Measurements from ENCODE around the gene KIDINS220. TPM values are rescaled to one million over a fixed set of nuclear protein-coding genes. Genes with fewer than 3 reads are reported as not detected.

KIDINS220 gene
- total and polyA plus RNA-seq, 9 of the 15 experiments (the other 6 are each of a cell fraction or from before 2014, with no cell fraction given): 15.2 to 48.0 (median 34.4) TPM

DNA sequence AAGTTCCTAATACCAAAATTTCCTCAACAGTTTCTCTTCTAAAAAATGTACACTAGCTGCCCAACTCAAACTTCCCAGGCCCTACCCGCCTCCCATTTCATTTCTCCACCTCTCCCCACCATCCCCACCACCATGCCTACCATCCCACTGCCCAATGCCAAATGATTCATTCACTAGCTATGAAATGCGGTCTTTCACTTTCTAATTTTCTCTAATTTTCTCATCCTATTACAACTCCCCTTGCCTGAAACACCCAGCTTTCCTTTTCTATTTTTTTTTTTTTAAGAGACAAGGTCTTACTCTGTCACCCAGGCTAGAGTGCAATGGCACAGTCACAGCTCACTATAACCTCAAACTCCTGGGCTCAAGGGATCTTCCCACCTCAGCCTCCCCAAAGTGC is 38.4 kb downstream of the KIDINS220 start (continued):
- TF ChIP-seq NKRF (IDR thresholded peaks at IDR 0.05; ENCODE audit: borderline replicate concordance): no peak
- TF ChIP-seq MYNN (IDR thresholded peaks at IDR 0.05): no peak
- TF ChIP-seq MYNN (CRISPR knock-in tag; IDR thresholded peaks at IDR 0.05): no peak
- TF ChIP-seq, protein P1, sequence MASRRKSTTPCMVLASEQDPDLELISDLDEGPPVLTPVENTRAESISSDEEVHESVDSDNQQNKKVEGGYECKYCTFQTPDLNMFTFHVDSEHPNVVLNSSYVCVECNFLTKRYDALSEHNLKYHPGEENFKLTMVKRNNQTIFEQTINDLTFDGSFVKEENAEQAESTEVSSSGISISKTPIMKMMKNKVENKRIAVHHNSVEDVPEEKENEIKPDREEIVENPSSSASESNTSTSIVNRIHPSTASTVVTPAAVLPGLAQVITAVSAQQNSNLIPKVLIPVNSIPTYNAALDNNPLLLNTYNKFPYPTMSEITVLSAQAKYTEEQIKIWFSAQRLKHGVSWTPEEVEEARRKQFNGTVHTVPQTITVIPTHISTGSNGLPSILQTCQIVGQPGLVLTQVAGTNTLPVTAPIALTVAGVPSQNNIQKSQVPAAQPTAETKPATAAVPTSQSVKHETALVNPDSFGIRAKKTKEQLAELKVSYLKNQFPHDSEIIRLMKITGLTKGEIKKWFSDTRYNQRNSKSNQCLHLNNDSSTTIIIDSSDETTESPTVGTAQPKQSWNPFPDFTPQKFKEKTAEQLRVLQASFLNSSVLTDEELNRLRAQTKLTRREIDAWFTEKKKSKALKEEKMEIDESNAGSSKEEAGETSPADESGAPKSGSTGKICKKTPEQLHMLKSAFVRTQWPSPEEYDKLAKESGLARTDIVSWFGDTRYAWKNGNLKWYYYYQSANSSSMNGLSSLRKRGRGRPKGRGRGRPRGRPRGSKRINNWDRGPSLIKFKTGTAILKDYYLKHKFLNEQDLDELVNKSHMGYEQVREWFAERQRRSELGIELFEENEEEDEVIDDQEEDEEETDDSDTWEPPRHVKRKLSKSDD (conservative IDR thresholded peaks at IDR 0.05; ENCODE audit: low read length): no peak

- no peak for DNase-seq (ENCODE audit: extremely low read depth in 1 of 4, low spot score in 3 of 4)
- in situ Hi-C loops (cut with MboI) (no loop called here), intact Hi-C loops (cut with micrococcal nuclease) (no loop called here)
- no peak overlapping the region for H3K9ac ChIP-seq (ENCODE audit: insufficient read depth in 1 of 2, low read depth in 2 of 2, low read length in 2 of 2)
- no peaks in the 10 kb centered on the region for H3K9me1 ChIP-seq (ENCODE audit: control insufficient read depth, insufficient read depth, low read length)
- CTCF ChIA-PET (ENCODE audit: low intra/inter-chr PET ratio): no interaction called here
- no peak for FAIRE-seq
- H3K4me3 ChIP-seq: no peak overlapping the region
- no peak overlapping the region for H3K27ac ChIP-seq (ENCODE audit: extremely low read depth, low read depth, low read length)
- H3K27me3 ChIP-seq (ENCODE audit: control insufficient read depth in 2 of 2, insufficient read depth in 2 of 2, low read length in 2 of 2): no peaks in the 10 kb centered on the region
- H3K9me3 ChIP-seq (replicated peaks; ENCODE audit: control insufficient read depth, insufficient read depth, low read depth, low read length): no peaks in the 10 kb centered on the region
- H3K4me1 ChIP-seq (replicated peaks in 1 of 2; ENCODE audit: control insufficient read depth in 2 of 2, insufficient read depth in 2 of 2, low read length in 2 of 2): no peaks in the 10 kb centered on the region; a peak in 1 of 5 replicates
- POLR2A ChIA-PET: no interaction called here
- WGBS (ENCODE audit: insufficient coverage, low coverage, missing lambda C conversion rate): 56% methylated on average over 2 of the region's 2 CpGs
- H4K20me1 ChIP-seq (replicated peaks; ENCODE audit: control insufficient read depth, insufficient read depth, low read length): no peaks in the 10 kb centered on the region
- BruUV-seq (replicated peaks): no TSS peak
- peaks cover 88% of the 10 kb centered on the region for H3K36me3 ChIP-seq (ENCODE audit: control insufficient read depth, insufficient read depth, low read length)
- no peak overlapping the region for H2AFZ ChIP-seq (ENCODE audit: low read depth, low read length)
- TF ChIP-seq CEBPB (tag; IDR thresholded peaks at IDR 0.05): 0 out of 2 replicates have a peak, but pooled peaks have one; percentile 14
- no peak for TF ChIP-seq ZFP91 (CRISPR knock-in tag; IDR thresholded peaks at IDR 0.05)
- no peak for TF ChIP-seq CEBPG (CRISPR knock-in tag; IDR thresholded peaks at IDR 0.05)
- 0 out of 4 replicates have a peak, but pooled peaks of 1 of the 2 experiments have one; percentile 41 for TF ChIP-seq CEBPG (tag; conservative IDR thresholded peaks at IDR 0.05 in 1 of 2, IDR thresholded peaks at IDR 0.05 in 1 of 2)
- no peak overlapping the region for H3K4me2 ChIP-seq (ENCODE audit: insufficient read depth, low read length)
- no peaks in the 10 kb centered on the region for H3K79me2 ChIP-seq (ENCODE audit: control insufficient read depth, insufficient read depth, low read length)
- ATAC-seq: no peak
Measured at GRCh38 chr2:8798393-8798792, 39.0 kb downstream of the KIDINS220 start.

Measured in K562 (cell line).